Thoracic aorta (tissue), 2 donors: ENCODE results near the gene SLC38A7. TPM values are rescaled to one million over a fixed set of nuclear protein-coding genes. Genes with fewer than 3 reads are reported as not detected.
"Not testable (repeated sequence)": the region's sequence is repeated elsewhere in the genome, so short reads cannot be mapped to it uniquely, and the experiment has no call there.

Source experiments
- ATAC-seq: fragments of 150-250 bp; one replicate; pipeline ENCODE4 v1.8.0; 2017; ENCODE audit warnings: low read depth; ENCODE audit not compliant: insufficient number of reproducible peaks, low FRiP score
- DNase-seq: peaks from one replicate; pipeline ENCODE4 v3.0.0-alpha.2; 2020; ENCODE audit warnings: low spot score
- H3K27ac ChIP-seq, 2 donors: fragments of 200-600 bp; sonication (generic); 1 replicate in 1 of 2; 2 replicates in 1 of 2; pipeline ENCODE4 v1.5.1; 2016; ENCODE audit warnings: mild to moderate bottlenecking in 2 of 2, moderate library complexity in 2 of 2
- H3K27me3 ChIP-seq: fragments of 200-600 bp; sonication (generic); replicated peaks from 2 replicates; pipeline ENCODE4 v1.6.0; 2016; ENCODE audit warnings: mild to moderate bottlenecking; ENCODE audit not compliant: insufficient read depth
- H3K36me3 ChIP-seq: fragments of 200-600 bp; sonication (generic); one replicate; pipeline ENCODE4 v1.5.1; 2016
- H3K4me1 ChIP-seq, 2 donors: fragments of 200-600 bp; sonication (generic); 1 replicate in 1 of 2; 2 replicates in 1 of 2; pipeline versions ENCODE4 v1.5.1 to v1.6.0; 2016; ENCODE audit warnings: low read depth in 2 of 2, mild to moderate bottlenecking in 1 of 2; ENCODE audit not compliant: control insufficient read depth in 1 of 2
- H3K4me3 ChIP-seq: fragments of 200-600 bp; sonication (generic); 2 replicates; pipeline ENCODE4 v1.5.1; 2016; ENCODE audit warnings: mild to moderate bottlenecking
- H3K9me3 ChIP-seq: fragments of 200-600 bp; sonication (generic); 2 replicates; pipeline ENCODE4 v1.5.1; 2016
- CTCF ChIP-seq: fragments of 200-600 bp; sonication (generic); IDR thresholded peaks from one replicate; pipeline ENCODE4 v1.5.1; 2019; ENCODE audit warnings: antibody characterized with exemption
- total RNA-seq, 2 donors: library from RNA; depleted of rRNA; stranded (reverse); fragments of >200 nt; gene quantifications; one replicate each; pipeline versions ENCODE4 v1.1.0 to v1.2.3, GENCODE V29; 2016

Gene SLC38A7
- total RNA-seq, 2 donors from 2014 or later, result 12.0 to 19.5 TPM

- Histone ChIP-seq H3K27ac (no peak overlapping the region), H3K36me3 (no peaks in the 10 kb centered on the region), H3K4me3 (no peak overlapping the region), H3K4me1 (no peaks in the 10 kb centered on the region), H3K9me3 (no peaks in the 10 kb centered on the region), H3K27me3 (no peaks in the 10 kb centered on the region)
- no peak for ATAC-seq
- no peak for DNase-seq
- no peak for TF ChIP-seq CTCF
Measured at GRCh38 chr16:58640949-58641348, 43.6 kb downstream of the SLC38A7 start.

GRCh38 chr16:58639836-58640235 is 44.7 kb downstream of the SLC38A7 start:
- Histone ChIP-seq H3K4me1 (no peaks in the 10 kb centered on the region), H3K36me3 (no peaks in the 10 kb centered on the region), H3K4me3 (no peak overlapping the region), H3K27ac (no peak overlapping the region), H3K9me3 (no peaks in the 10 kb centered on the region), H3K27me3 (no peaks in the 10 kb centered on the region)
- no peak for ATAC-seq
- TF ChIP-seq CTCF, result no peak
- no peak for DNase-seq

GRCh38 chr16:58639230-58639629 is 45.3 kb downstream of the SLC38A7 start:
- H3K36me3 ChIP-seq, result no peaks in the 10 kb centered on the region
- H3K27me3 ChIP-seq, result no peaks in the 10 kb centered on the region
- H3K9me3 ChIP-seq, result no peaks in the 10 kb centered on the region
- H3K4me1 ChIP-seq, result no peaks in the 10 kb centered on the region
- DNase-seq (no peak), ATAC-seq (no peak)
- no peak for TF ChIP-seq CTCF
- H3K4me3 ChIP-seq, result no peak overlapping the region
- no peak overlapping the region for H3K27ac ChIP-seq

DNA sequence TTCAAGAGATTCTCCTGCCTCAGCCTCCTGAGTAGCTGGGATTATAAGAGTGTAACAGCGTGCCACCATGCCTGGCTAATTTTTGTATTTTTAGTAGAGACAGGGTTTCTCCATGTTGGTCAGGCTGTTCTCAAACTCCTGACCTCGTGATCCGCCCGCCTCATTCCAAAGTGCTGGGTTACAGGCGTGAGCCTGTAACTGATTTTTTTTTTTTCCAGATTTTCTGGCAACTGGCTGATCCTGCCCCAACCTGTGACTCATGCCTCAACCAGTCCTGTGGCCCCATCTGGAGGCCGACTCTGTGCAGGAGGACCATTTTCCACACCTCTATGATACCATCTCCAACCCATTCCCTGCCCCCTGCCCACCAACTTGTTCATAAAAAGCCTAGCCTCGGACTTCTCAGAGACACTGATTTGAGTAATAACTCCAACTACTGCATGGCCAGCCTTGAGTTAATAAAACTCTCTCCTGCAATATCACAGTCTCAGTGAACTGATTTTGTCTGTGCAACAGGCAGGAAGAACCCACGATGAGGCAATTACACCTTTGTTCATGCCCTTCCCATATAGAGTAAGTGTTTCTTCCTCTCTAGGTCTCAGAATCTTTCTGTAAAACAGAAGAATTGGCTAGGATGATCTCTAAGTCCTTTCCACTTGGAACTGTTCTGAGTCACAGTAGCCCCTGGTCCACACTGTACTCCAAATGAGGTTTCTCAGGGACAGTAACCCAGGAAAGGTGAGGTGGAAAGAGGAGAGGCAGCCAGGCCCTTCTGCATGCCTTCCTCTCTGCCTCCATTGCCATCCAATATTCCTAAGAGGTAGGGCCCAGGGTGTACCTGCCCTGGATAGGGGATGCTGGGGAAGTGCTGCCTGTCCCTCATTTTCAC is 46.2 kb downstream of the SLC38A7 start:
- no peaks in the 10 kb centered on the region for H3K4me1 ChIP-seq
- no peak for TF ChIP-seq CTCF
- no peak overlapping the region for H3K27ac ChIP-seq
- no peaks in the 10 kb centered on the region for H3K36me3 ChIP-seq
- ATAC-seq (peak; percentile 89), DNase-seq (no peak)
- H3K27me3 ChIP-seq, result no peaks in the 10 kb centered on the region
- H3K9me3 ChIP-seq, result no peaks in the 10 kb centered on the region
- no peak overlapping the region for H3K4me3 ChIP-seq

DNA sequence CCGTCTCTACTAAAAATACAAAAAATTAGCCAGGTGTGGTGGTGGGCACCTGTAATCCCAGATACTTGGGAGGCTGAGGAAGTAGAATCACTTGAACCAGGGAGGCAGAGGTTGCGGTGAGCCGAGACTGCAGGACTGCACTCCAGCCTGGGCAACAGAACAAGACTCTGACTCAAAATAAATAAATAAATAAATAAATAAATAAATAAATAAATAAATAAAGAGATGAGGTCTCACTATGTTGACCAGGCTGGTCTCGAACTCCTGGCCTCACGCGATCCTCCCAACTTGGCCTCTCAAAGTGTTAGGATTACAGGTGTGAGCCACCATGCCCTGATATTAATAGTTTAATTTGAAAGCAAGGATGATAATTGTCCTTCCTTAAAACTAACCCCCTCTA is 47.5 kb downstream of the SLC38A7 start:
- not testable (repeated sequence) for H3K4me3 ChIP-seq, H3K36me3 ChIP-seq, DNase-seq, H3K27ac ChIP-seq, H3K9me3 ChIP-seq, ATAC-seq, H3K27me3 ChIP-seq, H3K4me1 ChIP-seq
